ENCODE results near the gene C1QTNF5. TPM values are rescaled to one million over a fixed set of nuclear protein-coding genes. Genes with fewer than 3 reads are reported as not detected.

C1QTNF5 gene
- total RNA-seq, 1 experiment from 2014 or later, result not detected

- ChIA-PET POLR2A (interaction anchor here (0.6 kb wide), 1 partner anchor 100 kb away, joined by 3 read pairs; no protein-coding TSS in a partner anchor), CTCF (no interaction called here)
- Histone ChIP-seq H3K4me3 (ENCODE audit: low read depth in 2 of 2, low read length in 2 of 2) (no peak overlapping the region), H3K27me3 (ENCODE audit: control insufficient read depth, insufficient read depth, low read length) (no peaks in the 10 kb centered on the region), H3K36me3 (ENCODE audit: control insufficient read depth, insufficient read depth, low read length) (peaks cover 16% of the 10 kb centered on the region), H3K9me3 (ENCODE audit: control insufficient read depth, insufficient read depth, low read depth, low read length) (no peaks in the 10 kb centered on the region), H3K4me1 (ENCODE audit: control insufficient read depth, insufficient read depth, low read length) (no peaks in the 10 kb centered on the region), H3K27ac (ENCODE audit: low read length) (no peak overlapping the region)
- in situ Hi-C loops (cut with HindIII; ENCODE audit: low pct_unique_long_range_greater_than_20kb, low sequenced_read_pairs), result no loop called here
- no TSS peak for BruUV-seq (replicated peaks)
- ATAC-seq (peak; percentile 62; the same call in 1 of the 2 replicates), DNase-seq (ENCODE audit: low read depth, low spot score) (no peak)
- TF ChIP-seq POLR2AphosphoS5 (IDR thresholded peaks at IDR 0.05; ENCODE audit: low read depth, low read length) (no peak), SIN3A (IDR thresholded peaks at IDR 0.05; ENCODE audit: borderline replicate concordance, insufficient read depth, low read depth, low read length) (no peak)
- intact Hi-C loops (cut with micrococcal nuclease; ENCODE audit: unreplicated experiment), result no loop called here
Measured at GRCh38 chr11:119295178-119295577, 45.5 kb downstream of the C1QTNF5 start.

- intact Hi-C loops (cut with micrococcal nuclease; ENCODE audit: unreplicated experiment), result no loop called here
- POLR2A ChIA-PET, result no interaction called here
- CTCF ChIA-PET, result interaction anchor here (0.7 kb wide), 1 partner anchor 59 kb away, joined by 3 read pairs; no protein-coding TSS in a partner anchor
Measured at GRCh38 chr11:119293461-119293860, 47.2 kb downstream of the C1QTNF5 start.

More at GRCh38 chr11:119293461-119293860, 47.2 kb downstream of the C1QTNF5 start:
- no peaks in the 10 kb centered on the region for H3K9me3 ChIP-seq (ENCODE audit: control insufficient read depth, insufficient read depth, low read depth, low read length)
- no peak overlapping the region for H3K27ac ChIP-seq (ENCODE audit: low read length)
- no peaks in the 10 kb centered on the region for H3K27me3 ChIP-seq (ENCODE audit: control insufficient read depth, insufficient read depth, low read length)
- DNase-seq (ENCODE audit: low read depth, low spot score) (no peak), ATAC-seq (no peak)
- no peak for TF ChIP-seq SIN3A (IDR thresholded peaks at IDR 0.05; ENCODE audit: borderline replicate concordance, insufficient read depth, low read depth, low read length)
- TF ChIP-seq TCF7L2 (IDR thresholded peaks at IDR 0.05; ENCODE audit: low read depth, low read length), result no peak
- no peak for TF ChIP-seq REST (IDR thresholded peaks at IDR 0.05; ENCODE audit: insufficient read depth in 1 of 2, low read depth in 2 of 2, low read length in 1 of 2)
- no peak for TF ChIP-seq POLR2AphosphoS5 (IDR thresholded peaks at IDR 0.05; ENCODE audit: low read depth, low read length)
- no peak for TF ChIP-seq CTCF (IDR thresholded peaks at IDR 0.05)
- no TSS peak for BruUV-seq (replicated peaks)
- no peak overlapping the region for H3K4me3 ChIP-seq (ENCODE audit: low read depth in 2 of 2, low read length in 2 of 2)
- in situ Hi-C loops (cut with HindIII; ENCODE audit: low pct_unique_long_range_greater_than_20kb, low sequenced_read_pairs), result no loop called here
- no peaks in the 10 kb centered on the region for H3K4me1 ChIP-seq (ENCODE audit: control insufficient read depth, insufficient read depth, low read length)
- peaks cover 17% of the 10 kb centered on the region for H3K36me3 ChIP-seq (ENCODE audit: control insufficient read depth, insufficient read depth, low read length)
